ENCODE measurements around the gene CSF1. TPM values are rescaled to one million over a fixed set of nuclear protein-coding genes. Genes with fewer than 3 reads are reported as not detected.

Gene CSF1
- total and polyA plus RNA-seq, 2 of the 13 experiments (the other 11 are each of a cell fraction or from before 2014, with no cell fraction given) = 4.6 to 13.3 TPM

DNA sequence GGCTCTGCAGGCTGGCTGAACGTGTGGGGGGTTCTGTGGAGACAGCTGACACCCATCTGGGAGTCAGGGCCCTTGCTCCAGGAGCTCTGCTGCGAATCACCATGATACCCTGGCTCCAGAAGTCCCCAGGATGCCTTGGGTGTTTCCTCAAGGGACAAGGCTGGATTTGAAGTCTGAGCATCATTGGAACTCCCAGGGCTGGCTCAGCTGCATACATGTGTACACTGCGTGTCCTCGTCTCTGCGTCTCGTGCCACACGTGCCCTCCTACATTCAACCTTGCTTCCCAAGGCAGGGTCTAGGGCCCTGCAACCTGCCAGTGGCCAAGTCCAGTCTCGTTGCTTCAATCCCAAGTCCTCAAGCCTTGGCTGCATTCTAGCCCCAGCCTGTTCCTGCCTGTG, 11.7 kb downstream of the CSF1 start (continued):
- no peak for TF ChIP-seq ZBTB1 (CRISPR knock-in tag; IDR thresholded peaks at IDR 0.05; ENCODE audit: borderline replicate concordance)
- no peak for TF ChIP-seq ZNF567 (CRISPR knock-in tag; IDR thresholded peaks at IDR 0.05; ENCODE audit: borderline replicate concordance)
- TF ChIP-seq IRF2 (CRISPR knock-in tag; IDR thresholded peaks at IDR 0.05) = no peak
- TF ChIP-seq U2AF2 (IDR thresholded peaks at IDR 0.05; ENCODE audit: low read depth, low read length) = no peak
- TF ChIP-seq GMEB1 (CRISPR knock-in tag; IDR thresholded peaks at IDR 0.05; ENCODE audit: borderline replicate concordance) = no peak
- TF ChIP-seq SMARCC2 (IDR thresholded peaks at IDR 0.05) = no peak
- TF ChIP-seq ZNF44 (CRISPR knock-in tag; IDR thresholded peaks at IDR 0.05) = no peak

DNA sequence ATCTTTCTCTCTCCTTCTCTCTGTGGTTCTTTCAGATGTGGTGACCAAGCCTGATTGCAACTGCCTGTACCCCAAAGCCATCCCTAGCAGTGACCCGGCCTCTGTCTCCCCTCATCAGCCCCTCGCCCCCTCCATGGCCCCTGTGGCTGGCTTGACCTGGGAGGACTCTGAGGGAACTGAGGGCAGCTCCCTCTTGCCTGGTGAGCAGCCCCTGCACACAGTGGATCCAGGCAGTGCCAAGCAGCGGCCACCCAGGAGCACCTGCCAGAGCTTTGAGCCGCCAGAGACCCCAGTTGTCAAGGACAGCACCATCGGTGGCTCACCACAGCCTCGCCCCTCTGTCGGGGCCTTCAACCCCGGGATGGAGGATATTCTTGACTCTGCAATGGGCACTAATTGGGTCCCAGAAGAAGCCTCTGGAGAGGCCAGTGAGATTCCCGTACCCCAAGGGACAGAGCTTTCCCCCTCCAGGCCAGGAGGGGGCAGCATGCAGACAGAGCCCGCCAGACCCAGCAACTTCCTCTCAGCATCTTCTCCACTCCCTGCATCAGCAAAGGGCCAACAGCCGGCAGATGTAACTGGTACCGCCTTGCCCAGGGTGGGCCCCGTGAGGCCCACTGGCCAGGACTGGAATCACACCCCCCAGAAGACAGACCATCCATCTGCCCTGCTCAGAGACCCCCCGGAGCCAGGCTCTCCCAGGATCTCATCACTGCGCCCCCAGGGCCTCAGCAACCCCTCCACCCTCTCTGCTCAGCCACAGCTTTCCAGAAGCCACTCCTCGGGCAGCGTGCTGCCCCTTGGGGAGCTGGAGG, 12.7 kb downstream of the CSF1 start:
- Histone ChIP-seq H3K9ac (ENCODE audit: insufficient read depth, low read depth, low read length) (no peak overlapping the region), H3K4me2 (ENCODE audit: low read depth, low read length) (no peak overlapping the region), H4K20me1 (ENCODE audit: insufficient read depth, low read length) (no peaks in the 10 kb centered on the region), H3K4me1 (ENCODE audit: insufficient read depth, low read length) (peaks cover 25% of the 10 kb centered on the region), H3K9me3 (ENCODE audit: low read length) (no peaks in the 10 kb centered on the region), H3K4me3 (replicated peaks in 1 of 3; ENCODE audit: insufficient read depth in 1 of 3, low read depth in 2 of 3, low read length in 3 of 3) (no peak overlapping the region), H2AFZ (ENCODE audit: low read length) (no peak overlapping the region), H3K27ac (ENCODE audit: extremely low read length, insufficient read depth, low read length) (no peak overlapping the region), H3K27me3 (ENCODE audit: control insufficient read depth in 1 of 2, insufficient read depth in 2 of 2, low read length in 2 of 2) (no peaks in the 10 kb centered on the region), H3K36me3 (replicated peaks in 1 of 2; ENCODE audit: control insufficient read depth in 1 of 2, insufficient read depth in 2 of 2, low read length in 2 of 2) (peaks cover 14 to 65% of the 10 kb centered on the region in 2 experiments), H3K79me2 (ENCODE audit: insufficient read depth, low read length) (no peaks in the 10 kb centered on the region)
- no TSS peak for BruUV-seq (replicated peaks)
- ChIA-PET CTCF (ENCODE audit: low intra/inter-chr PET ratio, low total read pairs) (interaction anchor here (2.2 to 2.3 kb wide), 3 partner anchors 57 to 147 kb away, joined by 6 to 36 read pairs (median 21); partner anchors contain the start of gene AHCYL1), POLR2A (interaction anchor here (0.9 to 1.5 kb wide), 4 partner anchors 11 to 61 kb away, joined by 3 to 6 read pairs (median 4); partner anchors contain the start of gene AHCYL1)
- DNase-seq (ENCODE audit: low spot score) (no peak), FAIRE-seq (no peak), ATAC-seq (peak; percentile 83)
- 85% methylated on average over 8 of the region's 17 CpGs for WGBS (ENCODE audit: low lambda C conversion rate)
- in situ Hi-C loops (cut with HindIII; ENCODE audit: extremely low pct_ligation_motif_present, low pct_unique_long_range_greater_than_20kb) = loop anchor here (5.0 kb wide), 1 partner anchor 59 kb away; the partner anchor contains the start of gene AHCYL1
- intact Hi-C loops (cut with micrococcal nuclease; ENCODE audit: unreplicated experiment) = loop anchor here (1.0 kb wide), 2 partner anchors 57 to 61 kb away; partner anchors contain the start of gene AHCYL1
- no peak for TF ChIP-seq ZNF562 (CRISPR knock-in tag; IDR thresholded peaks at IDR 0.05; ENCODE audit: borderline replicate concordance)
- no peak for TF ChIP-seq KDM1A (CRISPR knock-in tag; IDR thresholded peaks at IDR 0.05)
- TF ChIP-seq ZNF335 (CRISPR knock-in tag; IDR thresholded peaks at IDR 0.05) = no peak
- no peak for TF ChIP-seq ZNF343 (CRISPR knock-in tag; IDR thresholded peaks at IDR 0.05)
- TF ChIP-seq BRD4 (CRISPR knock-in tag; IDR thresholded peaks at IDR 0.05) = no peak
- TF ChIP-seq, protein P1, sequence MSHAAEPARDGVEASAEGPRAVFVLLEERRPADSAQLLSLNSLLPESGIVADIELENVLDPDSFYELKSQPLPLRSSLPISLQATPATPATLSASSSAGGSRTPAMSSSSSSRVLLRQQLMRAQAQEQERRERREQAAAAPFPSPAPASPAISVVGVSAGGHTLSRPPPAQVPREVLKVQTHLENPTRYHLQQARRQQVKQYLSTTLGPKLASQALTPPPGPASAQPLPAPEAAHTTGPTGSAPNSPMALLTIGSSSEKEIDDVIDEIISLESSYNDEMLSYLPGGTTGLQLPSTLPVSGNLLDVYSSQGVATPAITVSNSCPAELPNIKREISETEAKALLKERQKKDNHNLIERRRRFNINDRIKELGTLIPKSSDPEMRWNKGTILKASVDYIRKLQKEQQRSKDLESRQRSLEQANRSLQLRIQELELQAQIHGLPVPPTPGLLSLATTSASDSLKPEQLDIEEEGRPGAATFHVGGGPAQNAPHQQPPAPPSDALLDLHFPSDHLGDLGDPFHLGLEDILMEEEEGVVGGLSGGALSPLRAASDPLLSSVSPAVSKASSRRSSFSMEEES (CRISPR knock-in tag; IDR thresholded peaks at IDR 0.05) = no peak
- TF ChIP-seq NFAT5 (CRISPR knock-in tag; IDR thresholded peaks at IDR 0.05) = 0 out of 2 replicates have a peak, but pooled peaks have one; percentile 31
- TF ChIP-seq ISL2 (CRISPR knock-in tag; IDR thresholded peaks at IDR 0.05) = no peak

All from HepG2 (cell line).